PC-9 (cell line): ENCODE data around the gene TMEM161A. TPM values are rescaled to one million over a fixed set of nuclear protein-coding genes. Genes with fewer than 3 reads are reported as not detected.

Experiments
- BruUV-seq: library from RNA; stranded (reverse); fragments of 400-500 nt; replicated peaks from 2 replicates; lab custom pipeline; 2021; lab: Mats Ljungman, UMichigan
- CTCF ChIA-PET: fragments of 300-600 bp; sonication (Branson Sonifier 250); formaldehyde crosslinking; loops from one replicate; lab custom pipeline; 2022; ENCODE audit warnings: antibody characterized with exemption; lab: Charles Lee
- POLR2A ChIA-PET: fragments of 300-600 bp; sonication (Branson Sonifier 250); formaldehyde crosslinking; loops from one replicate; lab custom pipeline; 2022; ENCODE audit warnings: antibody characterized with exemption; ENCODE audit not compliant: unreplicated experiment; lab: Charles Lee
- DNase-seq, 2 experiments: peaks; one replicate each; pipeline versions ENCODE4 v3.0.0 to v3.0.0-alpha.2; 2015 to 2022; ENCODE audit warnings: mixed read lengths in 1 of 2
- H2AFZ ChIP-seq: fragments of 200-600 bp; sonication (generic); 2 replicates; pipeline ENCODE4 v1.8.1; 2017; ENCODE audit warnings: antibody characterized with exemption
- H3F3A ChIP-seq: fragments of 200-600 bp; sonication (generic); 2 replicates; pipeline ENCODE4 v1.8.1; 2017; ENCODE audit warnings: antibody characterized with exemption, mild to moderate bottlenecking, low read depth; ENCODE audit not compliant: insufficient read depth
- H3K27ac ChIP-seq: fragments of 200-600 bp; sonication (generic); 2 replicates; pipeline ENCODE4 v1.6.1; 2016; ENCODE audit warnings: mixed run types
- H3K27me3 ChIP-seq: fragments of 200-600 bp; sonication (generic); 2 replicates; pipeline ENCODE4 v1.6.1; 2016; ENCODE audit warnings: low read depth, mixed run types; ENCODE audit not compliant: insufficient read depth
- H3K36me3 ChIP-seq: fragments of 200-600 bp; sonication (generic); 2 replicates; pipeline ENCODE4 v1.6.1; 2016; ENCODE audit warnings: low read depth, mixed run types
- H3K4me1 ChIP-seq: fragments of 200-600 bp; sonication (generic); replicated peaks from 2 replicates; pipeline ENCODE4 v1.6.1; 2016; ENCODE audit warnings: mixed run types; ENCODE audit not compliant: insufficient read depth
- H3K4me2 ChIP-seq: fragments of 200-600 bp; sonication (generic); 2 replicates; pipeline ENCODE4 v1.6.1; 2017; ENCODE audit warnings: mixed run types
- H3K4me3 ChIP-seq: fragments of 200-600 bp; sonication (generic); 2 replicates; pipeline ENCODE4 v1.6.1; 2016; ENCODE audit warnings: mixed run types
- H3K79me2 ChIP-seq: fragments of 200-600 bp; sonication (generic); 2 replicates; pipeline ENCODE4 v1.6.1; 2017; ENCODE audit warnings: low read depth, mixed run types
- H3K9me2 ChIP-seq: fragments of 200-600 bp; sonication (generic); 2 replicates; pipeline ENCODE4 v1.8.1; 2017; ENCODE audit warnings: mild to moderate bottlenecking; ENCODE audit not compliant: insufficient read depth
- H3K9me3 ChIP-seq: fragments of 200-600 bp; sonication (generic); 2 replicates; pipeline ENCODE4 v1.8.1; 2016; ENCODE audit warnings: low read depth; ENCODE audit not compliant: insufficient read depth
- H4K20me1 ChIP-seq: fragments of 200-600 bp; sonication (generic); 2 replicates; pipeline ENCODE4 v1.8.1; 2017; ENCODE audit not compliant: insufficient read depth
- EZH2 ChIP-seq: fragments of 200-600 bp; sonication (generic); IDR thresholded peaks from 2 replicates; pipeline ENCODE4 v1.8.0; 2017; ENCODE audit warnings: antibody characterized with exemption, low read depth
- intact Hi-C: fragments of 100-400 bp; cut with micrococcal nuclease; formaldehyde crosslinking; loops from one replicate; pipeline ENCODE4 v1.10.0; 2022; ENCODE audit not compliant: unreplicated experiment
- total RNA-seq: library from RNA; stranded (reverse); gene quantifications from 2 replicates; pipeline ENCODE4 v1.2.3, GENCODE V29; 2021
- TF ChIP-seq, protein P1 (sequence below): fragments of 200-600 bp; sonication (generic); conservative IDR thresholded peaks from 2 replicates; pipeline ENCODE4 v1.6.1; 2017; ENCODE audit warnings: mixed run types, antibody characterized with exemption, mild to moderate bottlenecking, moderate library complexity

TMEM161A gene
- total RNA-seq, 1 experiment from 2014 or later, result 41.1 TPM

DNA sequence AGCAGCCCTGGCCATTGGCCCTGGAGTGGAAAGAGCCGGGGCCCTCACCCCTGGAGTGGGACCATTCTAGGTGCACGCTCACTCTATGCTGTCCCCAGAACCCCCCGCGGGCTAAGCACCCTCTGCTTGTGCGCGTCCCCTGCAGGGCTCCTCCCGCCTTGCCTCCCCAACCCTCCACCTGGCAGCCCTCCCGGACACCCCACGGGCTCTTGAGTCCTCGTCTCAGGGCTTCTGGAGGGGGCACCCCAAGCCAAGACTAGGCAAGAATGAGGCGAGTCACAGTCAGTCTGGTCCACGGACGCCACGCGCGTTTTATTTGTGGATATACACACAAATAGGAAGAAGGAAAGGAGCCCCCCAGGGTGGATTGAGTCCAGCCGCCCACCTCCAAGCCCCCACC is 7.0 kb upstream of the TMEM161A start:
- BruUV-seq, result no TSS peak
- Histone ChIP-seq H4K20me1 (no peaks in the 10 kb centered on the region), H3K4me3 (no peak overlapping the region), H3K27me3 (no peaks in the 10 kb centered on the region), H3K27ac (no peak overlapping the region), H3K9me2 (no peaks in the 10 kb centered on the region), H3K9me3 (no peaks in the 10 kb centered on the region), H3K79me2 (no peaks in the 10 kb centered on the region), H3F3A (peaks cover 6% of the 10 kb centered on the region; the same call in 1 of the 2 replicates), H3K36me3 (no peaks in the 10 kb centered on the region), H3K4me2 (no peak overlapping the region), H2AFZ (no peak overlapping the region), H3K4me1 (no peaks in the 10 kb centered on the region)
- intact Hi-C loops, result no loop called here
- CTCF ChIA-PET, result no interaction called here
- DNase-seq, result no peak
- POLR2A ChIA-PET, result interaction anchor here (0.5 kb wide), 1 partner anchor 314 kb away, joined by 3 read pairs; the partner anchor contains the start of gene UPF1
- no peak for TF ChIP-seq EZH2
- TF ChIP-seq, protein P1, sequence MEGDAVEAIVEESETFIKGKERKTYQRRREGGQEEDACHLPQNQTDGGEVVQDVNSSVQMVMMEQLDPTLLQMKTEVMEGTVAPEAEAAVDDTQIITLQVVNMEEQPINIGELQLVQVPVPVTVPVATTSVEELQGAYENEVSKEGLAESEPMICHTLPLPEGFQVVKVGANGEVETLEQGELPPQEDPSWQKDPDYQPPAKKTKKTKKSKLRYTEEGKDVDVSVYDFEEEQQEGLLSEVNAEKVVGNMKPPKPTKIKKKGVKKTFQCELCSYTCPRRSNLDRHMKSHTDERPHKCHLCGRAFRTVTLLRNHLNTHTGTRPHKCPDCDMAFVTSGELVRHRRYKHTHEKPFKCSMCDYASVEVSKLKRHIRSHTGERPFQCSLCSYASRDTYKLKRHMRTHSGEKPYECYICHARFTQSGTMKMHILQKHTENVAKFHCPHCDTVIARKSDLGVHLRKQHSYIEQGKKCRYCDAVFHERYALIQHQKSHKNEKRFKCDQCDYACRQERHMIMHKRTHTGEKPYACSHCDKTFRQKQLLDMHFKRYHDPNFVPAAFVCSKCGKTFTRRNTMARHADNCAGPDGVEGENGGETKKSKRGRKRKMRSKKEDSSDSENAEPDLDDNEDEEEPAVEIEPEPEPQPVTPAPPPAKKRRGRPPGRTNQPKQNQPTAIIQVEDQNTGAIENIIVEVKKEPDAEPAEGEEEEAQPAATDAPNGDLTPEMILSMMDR, result no peak

DNA sequence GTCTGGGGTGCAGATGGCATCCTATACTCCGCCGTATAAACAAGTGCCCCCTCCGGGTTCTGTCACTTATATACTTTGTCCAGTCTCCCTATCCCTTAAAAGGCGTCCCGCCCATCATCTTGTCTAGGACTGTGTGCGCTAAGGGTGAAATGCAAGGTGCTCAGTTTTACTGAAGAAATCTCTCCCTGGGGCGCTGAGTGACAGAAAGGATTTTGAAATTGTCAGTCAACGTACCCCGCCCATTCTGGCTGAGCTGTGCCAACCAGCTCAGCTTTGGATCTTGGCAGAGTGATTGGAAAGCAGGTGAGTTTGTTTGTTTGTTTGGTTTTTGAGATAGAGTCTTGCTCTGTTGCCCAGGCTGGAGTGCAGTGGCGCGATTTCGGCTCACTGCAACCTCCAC is 4.1 kb upstream of the TMEM161A start:
- no peaks in the 10 kb centered on the region for H3K9me3 ChIP-seq
- H3K9me2 ChIP-seq, result no peaks in the 10 kb centered on the region
- TF ChIP-seq, protein P1, result no peak
- TF ChIP-seq EZH2, result no peak
- H3K4me1 ChIP-seq, result peaks cover 3% of the 10 kb centered on the region
- POLR2A ChIA-PET, result no interaction called here
- intact Hi-C loops, result no loop called here
- H3K36me3 ChIP-seq, result no peaks in the 10 kb centered on the region
- H3K4me2 ChIP-seq, result no peak overlapping the region
- no peaks in the 10 kb centered on the region for H3K27me3 ChIP-seq
- no peak for DNase-seq
- BruUV-seq, result no TSS peak
- H2AFZ ChIP-seq, result no peak overlapping the region
- no peak overlapping the region for H3K4me3 ChIP-seq
- no peaks in the 10 kb centered on the region for H4K20me1 ChIP-seq
- H3K79me2 ChIP-seq, result peaks cover 7% of the 10 kb centered on the region
- peaks cover 8% of the 10 kb centered on the region; the same call in 1 of the 2 replicates for H3F3A ChIP-seq
- H3K27ac ChIP-seq, result no peak overlapping the region
- CTCF ChIA-PET, result no interaction called here

DNA sequence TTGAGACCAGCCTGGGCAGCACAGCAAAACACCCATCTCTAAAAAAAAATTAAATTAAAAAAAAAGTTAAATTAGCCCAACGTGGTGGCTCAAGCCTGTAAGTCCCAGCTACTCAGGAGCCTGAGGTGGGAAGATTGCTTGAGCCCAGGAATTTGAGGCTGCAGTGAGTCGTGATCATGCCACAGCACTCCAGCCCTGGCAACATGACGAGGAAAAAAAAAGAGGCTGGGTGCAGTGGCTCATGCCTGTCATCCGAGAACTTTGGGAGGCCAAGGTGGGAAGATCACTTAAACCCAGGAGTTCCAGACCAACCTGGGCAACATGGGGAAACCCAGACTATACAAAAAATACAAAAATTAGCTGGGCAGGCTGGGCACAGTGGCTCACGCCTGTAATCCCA is 2.2 kb upstream of the TMEM161A start:
- ChIA-PET POLR2A (no interaction called here), CTCF (interaction anchor here (0.6 kb wide), 1 partner anchor 188 kb away, joined by 21 read pairs; no protein-coding TSS in a partner anchor)
- Histone ChIP-seq H3K9me3 (no peaks in the 10 kb centered on the region), H3F3A (peaks cover 8% of the 10 kb centered on the region; the same call in 1 of the 2 replicates), H2AFZ (no peak overlapping the region), H3K4me3 (no peak overlapping the region), H3K4me2 (no peak overlapping the region), H3K4me1 (peaks cover 9% of the 10 kb centered on the region), H3K9me2 (no peaks in the 10 kb centered on the region), H3K27me3 (no peaks in the 10 kb centered on the region), H3K79me2 (peaks cover 12% of the 10 kb centered on the region), H3K27ac (no peak overlapping the region), H4K20me1 (no peaks in the 10 kb centered on the region), H3K36me3 (no peaks in the 10 kb centered on the region)
- DNase-seq, result no peak
- TF ChIP-seq EZH2, result no peak
- TF ChIP-seq, protein P1, result no peak
- BruUV-seq, result no TSS peak
- intact Hi-C loops, result no loop called here
